Prostate gland (tissue), 2 donors: ENCODE results near the gene FH. TPM values are rescaled to one million over a fixed set of nuclear protein-coding genes. Genes with fewer than 3 reads are reported as not detected.

ENCODE experiments used
- DNase-seq: peaks from one replicate; pipeline ENCODE4 v3.0.0-alpha.2; 2019; ENCODE audit warnings: low spot score
- H3K27ac ChIP-seq, 2 donors: fragments of 200-600 bp; sonication (generic); 2 replicates each; pipeline ENCODE4 v1.5.1; 2017 to 2019
- H3K27me3 ChIP-seq: fragments of 200-600 bp; sonication (generic); replicated peaks from 2 replicates; pipeline ENCODE4 v1.5.1; 2019; ENCODE audit not compliant: insufficient read depth
- H3K36me3 ChIP-seq, 2 donors: fragments of 200-600 bp; sonication (generic); 1 replicate in 1 of 2; 2 replicates in 1 of 2; pipeline versions ENCODE4 v1.5.1 to v1.8.1; 2017 to 2019
- H3K4me1 ChIP-seq: fragments of 200-600 bp; sonication (generic); replicated peaks from 2 replicates; pipeline ENCODE4 v1.5.1; 2019
- H3K4me3 ChIP-seq, 2 donors: fragments of 200-600 bp; sonication (generic); 2 replicates each; pipeline ENCODE4 v1.5.1; 2017 to 2019
- H3K9me3 ChIP-seq: fragments of 200-600 bp; sonication (generic); 2 replicates; pipeline ENCODE4 v1.5.1; 2017
- POLR2A ChIP-seq: fragments of 450-650 bp; IDR thresholded peaks from one replicate; pipeline ENCODE4 v1.6.1; 2016; ENCODE audit warnings: antibody characterized with exemption, mild to moderate bottlenecking
- POLR2AphosphoS5 ChIP-seq: sonication (generic); formaldehyde crosslinking; IDR thresholded peaks from one replicate; pipeline ENCODE4 v1.6.1; 2017; ENCODE audit warnings: antibody characterized with exemption
- WGBS: methylation state at CpG from one replicate; pipeline ENCODE4 v1.1.5; 2018; 5-methylcytosine and 5-hydroxymethylcytosine counted together
- intact Hi-C: fragments of 100-400 bp; cut with DNase I; formaldehyde crosslinking; loops from one replicate; pipeline ENCODE4 v1.14.2; 2022
- total RNA-seq, 2 donors: library from RNA; depleted of rRNA; stranded (reverse); fragments of >200 nt; gene quantifications; one replicate each; pipeline ENCODE4 v1.1.0, GENCODE V29; 2016
- TF ChIP-seq, protein P1 (sequence below), 4 experiments: fragments of 200-600 bp in 2 of 4; fragments of 450-650 bp in 2 of 4; sonication (generic) in 2 of 4; IDR thresholded peaks; 1 replicate in 3 of 4; 2 replicates in 1 of 4; pipeline ENCODE4 v1.5.1; 2016 to 2019; ENCODE audit warnings: antibody characterized with exemption in 4 of 4, mild to moderate bottlenecking in 2 of 4, moderate library complexity in 2 of 4

FH gene
- total RNA-seq, 2 donors from 2014 or later = 43.8 to 45.4 TPM

DNA sequence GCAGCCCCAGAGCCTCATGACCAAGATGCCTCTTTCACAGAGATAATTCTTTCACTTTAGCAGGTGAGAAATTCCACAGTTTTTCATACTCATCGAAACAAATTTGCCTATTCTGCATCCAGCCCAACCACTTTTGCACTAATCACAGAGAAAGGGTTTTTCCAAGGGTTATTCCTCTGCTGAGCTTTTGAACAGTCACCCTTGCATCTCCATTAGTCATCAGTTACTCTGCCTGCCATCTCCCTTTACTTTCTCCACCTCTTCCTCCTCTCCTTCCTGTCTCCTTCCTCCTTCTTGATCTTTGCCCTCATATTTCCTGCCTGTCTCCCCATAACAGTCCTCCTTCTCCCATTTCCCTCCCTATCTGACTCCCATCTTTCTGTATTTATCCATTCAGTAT lies 43.9 kb downstream of the FH start:
- WGBS = 92% methylated on average over 1 of the region's 1 CpG
- Histone ChIP-seq H3K27me3 (no peaks in the 10 kb centered on the region), H3K27ac (no peak overlapping the region), H3K4me1 (no peaks in the 10 kb centered on the region), H3K36me3 (no peaks in the 10 kb centered on the region), H3K9me3 (no peaks in the 10 kb centered on the region), H3K4me3 (no peak overlapping the region)
- no peak for DNase-seq
- intact Hi-C loops = no loop called here
- TF ChIP-seq, protein P1, sequence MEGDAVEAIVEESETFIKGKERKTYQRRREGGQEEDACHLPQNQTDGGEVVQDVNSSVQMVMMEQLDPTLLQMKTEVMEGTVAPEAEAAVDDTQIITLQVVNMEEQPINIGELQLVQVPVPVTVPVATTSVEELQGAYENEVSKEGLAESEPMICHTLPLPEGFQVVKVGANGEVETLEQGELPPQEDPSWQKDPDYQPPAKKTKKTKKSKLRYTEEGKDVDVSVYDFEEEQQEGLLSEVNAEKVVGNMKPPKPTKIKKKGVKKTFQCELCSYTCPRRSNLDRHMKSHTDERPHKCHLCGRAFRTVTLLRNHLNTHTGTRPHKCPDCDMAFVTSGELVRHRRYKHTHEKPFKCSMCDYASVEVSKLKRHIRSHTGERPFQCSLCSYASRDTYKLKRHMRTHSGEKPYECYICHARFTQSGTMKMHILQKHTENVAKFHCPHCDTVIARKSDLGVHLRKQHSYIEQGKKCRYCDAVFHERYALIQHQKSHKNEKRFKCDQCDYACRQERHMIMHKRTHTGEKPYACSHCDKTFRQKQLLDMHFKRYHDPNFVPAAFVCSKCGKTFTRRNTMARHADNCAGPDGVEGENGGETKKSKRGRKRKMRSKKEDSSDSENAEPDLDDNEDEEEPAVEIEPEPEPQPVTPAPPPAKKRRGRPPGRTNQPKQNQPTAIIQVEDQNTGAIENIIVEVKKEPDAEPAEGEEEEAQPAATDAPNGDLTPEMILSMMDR (IDR thresholded peaks at IDR 0.05) = no peak

DNA sequence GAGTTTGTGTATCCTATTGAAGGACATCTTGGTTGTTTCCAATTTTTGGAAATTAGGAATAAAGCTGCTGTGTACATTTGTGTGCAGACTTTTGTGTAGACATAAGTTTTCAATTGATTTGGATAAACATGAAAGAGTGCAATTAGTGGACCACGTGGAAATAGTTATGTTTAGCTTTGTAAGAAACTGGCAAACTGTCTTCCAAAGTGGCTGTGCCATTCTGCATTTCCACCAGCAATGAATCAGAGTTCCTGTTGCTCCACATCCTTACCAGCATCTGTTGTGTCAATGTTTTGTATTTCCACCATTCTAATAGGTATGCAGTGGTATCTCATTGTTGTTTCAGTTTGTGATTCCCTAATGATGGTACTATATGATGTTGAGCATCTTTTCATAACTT lies 46.5 kb downstream of the FH start:
- Histone ChIP-seq H3K27ac (no peak overlapping the region), H3K4me1 (no peaks in the 10 kb centered on the region), H3K27me3 (no peaks in the 10 kb centered on the region), H3K9me3 (no peaks in the 10 kb centered on the region), H3K36me3 (no peaks in the 10 kb centered on the region), H3K4me3 (no peak overlapping the region)
- intact Hi-C loops = no loop called here
- no peak for DNase-seq
- 66% methylated on average over 1 of the region's 1 CpG for WGBS
- no peak for TF ChIP-seq POLR2AphosphoS5
- TF ChIP-seq, protein P1 (IDR thresholded peaks at IDR 0.05) = no peak
- TF ChIP-seq POLR2A = no peak

DNA sequence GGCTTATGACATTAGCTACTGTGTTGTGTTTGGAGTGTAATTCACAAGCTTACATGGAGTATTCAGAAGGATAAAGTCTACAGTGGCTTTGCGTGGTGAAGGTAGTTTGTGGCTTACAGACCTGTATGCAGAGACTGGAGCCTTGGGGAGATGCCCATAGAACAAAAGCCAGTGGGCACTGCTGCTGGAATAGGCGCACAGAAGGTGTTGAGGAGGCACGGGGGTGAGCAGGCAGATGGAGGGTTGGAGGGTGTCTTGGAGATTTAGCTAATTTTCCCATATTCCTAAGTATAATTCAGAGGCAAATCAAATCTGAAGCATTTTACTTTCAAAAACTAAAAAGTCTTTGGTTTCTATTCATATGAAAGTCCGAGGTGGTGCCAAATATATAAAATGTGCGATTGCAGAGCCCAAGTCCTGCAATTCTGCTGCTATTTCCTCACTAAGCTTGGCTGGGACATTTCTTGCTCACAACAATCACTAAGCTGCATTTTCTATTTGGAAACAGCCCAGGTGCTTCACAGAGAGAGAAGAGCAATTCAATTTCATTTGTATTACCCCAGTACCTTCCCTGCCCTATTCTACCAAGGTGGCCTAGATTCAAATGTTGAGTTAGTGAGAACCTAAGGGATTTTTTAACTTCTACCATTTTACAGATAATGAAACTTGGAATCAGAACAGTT lies 48.5 kb downstream of the FH start:
- no peaks in the 10 kb centered on the region for H3K27me3 ChIP-seq
- no peaks in the 10 kb centered on the region for H3K36me3 ChIP-seq
- no peak for DNase-seq
- H3K4me3 ChIP-seq = no peak overlapping the region
- no peaks in the 10 kb centered on the region for H3K9me3 ChIP-seq
- H3K4me1 ChIP-seq = no peaks in the 10 kb centered on the region
- 78% methylated on average over 5 of the region's 5 CpGs for WGBS
- intact Hi-C loops = no loop called here
- no peak overlapping the region for H3K27ac ChIP-seq
- TF ChIP-seq, protein P1 (IDR thresholded peaks at IDR 0.05) = no peak
- TF ChIP-seq POLR2AphosphoS5 (no peak), POLR2A (no peak)

DNA sequence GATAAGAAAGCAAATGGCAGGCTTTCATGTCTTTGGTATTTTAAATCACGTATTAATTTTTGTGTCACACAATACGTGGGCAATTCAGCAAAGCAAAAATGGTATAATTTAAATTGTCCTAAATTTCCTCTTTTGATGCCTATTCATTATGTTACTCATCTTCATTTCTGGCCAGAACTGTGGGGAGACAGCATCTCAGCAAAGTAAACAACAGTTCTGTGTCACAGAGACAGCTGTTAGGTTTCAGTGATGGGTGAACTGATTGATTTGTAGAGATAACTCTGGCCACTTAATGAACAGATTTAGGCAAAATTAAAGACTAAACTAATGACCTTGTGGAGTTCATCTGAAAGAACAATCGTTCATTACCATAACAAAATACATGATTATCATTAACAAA lies 49.2 kb downstream of the FH start:
- Histone ChIP-seq H3K36me3 (no peaks in the 10 kb centered on the region), H3K27ac (no peak overlapping the region), H3K4me1 (no peaks in the 10 kb centered on the region), H3K9me3 (no peaks in the 10 kb centered on the region), H3K27me3 (no peaks in the 10 kb centered on the region), H3K4me3 (no peak overlapping the region)
- no peak for DNase-seq
- TF ChIP-seq POLR2A (no peak), POLR2AphosphoS5 (no peak)
- TF ChIP-seq, protein P1 (IDR thresholded peaks at IDR 0.05) = no peak
- 82% methylated on average over 3 of the region's 3 CpGs for WGBS
- intact Hi-C loops = no loop called here

DNA sequence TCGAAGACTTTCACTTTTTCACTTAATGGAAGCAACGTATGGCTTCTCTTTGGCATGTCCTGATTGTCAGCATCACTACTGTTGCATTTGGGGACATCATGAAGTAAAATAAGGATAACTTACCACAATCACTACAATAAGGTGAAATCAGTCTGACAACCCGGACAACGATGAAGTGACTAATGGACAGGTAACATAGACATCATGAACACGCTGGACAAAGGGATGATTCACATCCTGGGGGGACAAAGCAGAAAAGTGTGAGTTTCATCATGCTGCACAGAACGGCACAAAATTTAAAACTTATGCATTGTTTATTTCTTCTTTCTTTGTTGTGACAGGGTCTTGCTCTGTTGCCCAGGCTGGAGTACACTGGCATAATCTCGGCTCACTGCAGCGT lies 53.9 kb downstream of the FH start:
- no peaks in the 10 kb centered on the region for H3K9me3 ChIP-seq
- no peak for TF ChIP-seq POLR2AphosphoS5
- no peak for TF ChIP-seq POLR2A
- TF ChIP-seq, protein P1 (IDR thresholded peaks at IDR 0.05) = no peak
- no peaks in the 10 kb centered on the region for H3K4me1 ChIP-seq
- H3K27ac ChIP-seq = no peak overlapping the region
- no peak overlapping the region for H3K4me3 ChIP-seq
- no peaks in the 10 kb centered on the region for H3K36me3 ChIP-seq
- no peak for DNase-seq
- intact Hi-C loops = no loop called here
- no peaks in the 10 kb centered on the region for H3K27me3 ChIP-seq
- WGBS = 91% methylated on average over 8 of the region's 8 CpGs
